Vagina (tissue), 2 donors: ENCODE measurements around the gene SLC34A3. TPM values are rescaled to one million over a fixed set of nuclear protein-coding genes. Genes with fewer than 3 reads are reported as not detected.

Experiments
- DNase-seq, 2 donors: peaks; one replicate each; pipeline ENCODE4 v3.0.0-alpha.2; 2017; ENCODE audit errors: extremely low spot score in 2 of 2
- H3K27ac ChIP-seq: fragments of 200-600 bp; sonication (generic); one replicate; pipeline ENCODE4 v1.5.1; 2019
- H3K27me3 ChIP-seq: fragments of 200-600 bp; sonication (generic); one replicate; pipeline ENCODE4 v1.5.1; 2019
- H3K36me3 ChIP-seq, 2 donors: fragments of 200-600 bp; sonication (generic); one replicate each; pipeline ENCODE4 v1.5.1; 2017 to 2019
- H3K4me1 ChIP-seq: fragments of 200-600 bp; sonication (generic); one replicate; pipeline ENCODE4 v1.5.1; 2019
- H3K4me3 ChIP-seq, 2 donors: fragments of 200-600 bp; sonication (generic); 1 replicate in 1 of 2; 2 replicates in 1 of 2; pipeline ENCODE4 v1.5.1; 2016 to 2019
- H3K9me3 ChIP-seq: fragments of 200-600 bp; sonication (generic); one replicate; pipeline ENCODE4 v1.5.1; 2019
- POLR2A ChIP-seq, 2 donors: fragments of 450-650 bp; IDR thresholded peaks; one replicate each; pipeline ENCODE4 v1.6.1; 2017; ENCODE audit warnings: antibody characterized with exemption in 2 of 2, mild to moderate bottlenecking in 2 of 2, moderate library complexity in 2 of 2
- POLR2AphosphoS5 ChIP-seq, 2 donors: sonication (generic); formaldehyde crosslinking; IDR thresholded peaks; one replicate each; pipeline ENCODE4 v1.9.0; 2017; ENCODE audit warnings: antibody characterized with exemption in 2 of 2, mild to moderate bottlenecking in 2 of 2, low read depth in 1 of 2; ENCODE audit not compliant: insufficient read depth in 1 of 2
- intact Hi-C: fragments of 100-400 bp; cut with DNase I; formaldehyde crosslinking; loops from one replicate; pipeline ENCODE4 v1.15.1; 2023
- total RNA-seq: library from RNA; depleted of rRNA; stranded (reverse); fragments of >200 nt; gene quantifications from one replicate; pipeline ENCODE4 v1.2.3, GENCODE V29; 2016
- TF ChIP-seq, protein P1 (sequence below), 3 experiments: fragments of 450-650 bp in 2 of 3; fragments of 200-600 bp in 1 of 3; sonication (generic) in 1 of 3; IDR thresholded peaks; one replicate each; pipeline ENCODE4 v1.5.1; 2017 to 2019; ENCODE audit warnings: antibody characterized with exemption in 3 of 3, mild to moderate bottlenecking in 2 of 3, moderate library complexity in 2 of 3

SLC34A3 gene
- total RNA-seq, 1 donor from 2014 or later: not detected

GRCh38 chr9:137269231-137269772, 38.6 kb downstream of the SLC34A3 start:
- peaks cover 18% of the 10 kb centered on the region for H3K4me1 ChIP-seq
- intact Hi-C loops: no loop called here
- no peak overlapping the region for H3K4me3 ChIP-seq
- peaks cover 0 to 37% of the 10 kb centered on the region in 2 donors for H3K36me3 ChIP-seq
- peak; percentile 49 to 63 for TF ChIP-seq POLR2AphosphoS5 (IDR thresholded peaks at IDR 0.05; ENCODE audit: insufficient read depth in 1 of 2, low read depth in 1 of 2)
- TF ChIP-seq, protein P1, sequence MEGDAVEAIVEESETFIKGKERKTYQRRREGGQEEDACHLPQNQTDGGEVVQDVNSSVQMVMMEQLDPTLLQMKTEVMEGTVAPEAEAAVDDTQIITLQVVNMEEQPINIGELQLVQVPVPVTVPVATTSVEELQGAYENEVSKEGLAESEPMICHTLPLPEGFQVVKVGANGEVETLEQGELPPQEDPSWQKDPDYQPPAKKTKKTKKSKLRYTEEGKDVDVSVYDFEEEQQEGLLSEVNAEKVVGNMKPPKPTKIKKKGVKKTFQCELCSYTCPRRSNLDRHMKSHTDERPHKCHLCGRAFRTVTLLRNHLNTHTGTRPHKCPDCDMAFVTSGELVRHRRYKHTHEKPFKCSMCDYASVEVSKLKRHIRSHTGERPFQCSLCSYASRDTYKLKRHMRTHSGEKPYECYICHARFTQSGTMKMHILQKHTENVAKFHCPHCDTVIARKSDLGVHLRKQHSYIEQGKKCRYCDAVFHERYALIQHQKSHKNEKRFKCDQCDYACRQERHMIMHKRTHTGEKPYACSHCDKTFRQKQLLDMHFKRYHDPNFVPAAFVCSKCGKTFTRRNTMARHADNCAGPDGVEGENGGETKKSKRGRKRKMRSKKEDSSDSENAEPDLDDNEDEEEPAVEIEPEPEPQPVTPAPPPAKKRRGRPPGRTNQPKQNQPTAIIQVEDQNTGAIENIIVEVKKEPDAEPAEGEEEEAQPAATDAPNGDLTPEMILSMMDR (IDR thresholded peaks at IDR 0.05): no peak
- no peaks in the 10 kb centered on the region for H3K9me3 ChIP-seq
- H3K27me3 ChIP-seq: no peaks in the 10 kb centered on the region
- H3K27ac ChIP-seq: no peak overlapping the region
- no peak for DNase-seq

- Histone ChIP-seq H3K9me3 (no peaks in the 10 kb centered on the region), H3K36me3 (peaks cover 0 to 25% of the 10 kb centered on the region in 2 donors), H3K27ac (no peak overlapping the region), H3K4me1 (peaks cover 25% of the 10 kb centered on the region), H3K27me3 (no peaks in the 10 kb centered on the region), H3K4me3 (no peak overlapping the region)
- intact Hi-C loops: no loop called here
- no peak for TF ChIP-seq POLR2AphosphoS5 (IDR thresholded peaks at IDR 0.05; ENCODE audit: insufficient read depth in 1 of 2, low read depth in 1 of 2)
- TF ChIP-seq, protein P1 (IDR thresholded peaks at IDR 0.05): no peak
- no peak for TF ChIP-seq POLR2A (IDR thresholded peaks at IDR 0.05)
- DNase-seq: peak in 1 of 2 donors; percentile 71
Measured at GRCh38 chr9:137270929-137271695, 40.4 kb downstream of the SLC34A3 start.

DNA sequence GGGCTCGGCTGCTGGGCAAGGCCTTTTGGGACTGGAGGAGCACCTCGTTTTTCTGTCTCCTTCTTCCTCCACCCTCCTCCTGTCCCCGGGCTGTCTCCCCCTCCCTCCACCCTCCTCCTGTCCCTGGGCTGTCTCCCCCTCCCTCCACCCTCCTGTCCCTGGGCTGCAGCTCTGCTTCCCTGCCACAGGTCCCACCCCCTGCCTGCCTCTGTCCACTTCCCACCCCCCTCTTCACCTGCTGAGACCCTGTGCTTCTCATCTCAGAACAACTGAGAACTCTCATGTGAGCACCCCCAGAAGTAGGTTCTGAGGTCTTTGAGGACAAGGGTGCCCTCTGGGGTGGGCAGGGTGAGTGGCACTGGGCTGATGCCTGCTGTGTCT, 41.0 kb downstream of the SLC34A3 start:
- Histone ChIP-seq H3K36me3 (peaks cover 0 to 21% of the 10 kb centered on the region in 2 donors), H3K27me3 (no peaks in the 10 kb centered on the region), H3K4me3 (no peak overlapping the region), H3K27ac (no peak overlapping the region), H3K9me3 (no peaks in the 10 kb centered on the region), H3K4me1 (peaks cover 31% of the 10 kb centered on the region)
- DNase-seq: peak in 1 of 2 donors; percentile 70
- intact Hi-C loops: no loop called here
- TF ChIP-seq, protein P1 (IDR thresholded peaks at IDR 0.05): no peak
- TF ChIP-seq POLR2AphosphoS5 (IDR thresholded peaks at IDR 0.05; ENCODE audit: insufficient read depth in 1 of 2, low read depth in 1 of 2): no peak
- TF ChIP-seq POLR2A (IDR thresholded peaks at IDR 0.05): no peak

- Histone ChIP-seq H3K4me1 (peaks cover 38% of the 10 kb centered on the region), H3K36me3 (peaks cover 0 to 17% of the 10 kb centered on the region in 2 donors), H3K4me3 (no peak overlapping the region), H3K27ac (no peak overlapping the region), H3K9me3 (no peaks in the 10 kb centered on the region), H3K27me3 (no peaks in the 10 kb centered on the region)
- intact Hi-C loops: no loop called here
- DNase-seq: peak in 1 of 2 donors; percentile 84
- TF ChIP-seq POLR2AphosphoS5 (IDR thresholded peaks at IDR 0.05; ENCODE audit: insufficient read depth in 1 of 2, low read depth in 1 of 2) (no peak), POLR2A (IDR thresholded peaks at IDR 0.05) (no peak)
- TF ChIP-seq, protein P1 (IDR thresholded peaks at IDR 0.05): no peak
Measured at GRCh38 chr9:137272241-137273094, 41.8 kb downstream of the SLC34A3 start.
